ENCODE measurements around the gene ETFB.

ETFB gene

DNA sequence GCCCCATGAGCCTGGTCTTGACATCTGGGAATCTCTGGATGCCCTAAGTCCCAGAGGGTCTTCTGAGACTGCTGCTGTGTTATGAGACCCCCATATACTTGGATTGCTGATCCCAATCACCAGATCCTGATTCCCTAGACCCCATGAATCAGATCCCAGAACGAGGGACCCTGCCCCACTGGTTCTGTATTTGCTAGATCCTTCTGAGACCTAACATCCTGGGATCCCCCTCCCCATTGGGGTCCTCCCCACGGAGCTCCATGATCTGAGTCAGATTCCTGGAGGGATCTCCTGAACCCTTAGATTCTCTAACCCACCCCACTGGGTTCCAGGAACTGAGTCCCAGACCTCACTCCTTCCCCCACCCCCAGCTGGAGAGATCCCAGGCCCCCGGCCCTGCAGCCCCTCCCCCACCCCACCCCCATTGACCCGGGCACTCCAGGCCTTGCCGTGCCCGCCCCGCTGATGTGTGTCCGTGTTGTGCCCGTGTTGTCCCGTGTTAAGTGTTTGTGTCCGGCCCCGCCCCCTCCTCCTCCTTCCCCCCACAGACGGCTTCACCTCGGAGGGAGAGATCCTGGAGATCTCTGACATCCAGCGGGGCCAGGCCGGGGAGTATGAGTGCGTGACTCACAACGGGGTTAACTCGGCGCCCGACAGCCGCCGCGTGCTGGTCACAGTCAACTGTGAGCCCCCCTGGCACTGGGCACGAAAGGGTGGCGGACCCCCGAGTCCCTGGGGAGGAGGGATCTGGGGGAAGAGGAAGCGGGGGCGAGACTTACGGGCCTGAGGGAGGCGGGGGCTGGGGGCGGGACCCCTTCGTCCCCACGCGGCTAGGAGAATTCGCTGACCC lies 39.7 kb downstream of the ETFB start:
- H3K4me3 ChIP-seq (replicated peaks; ENCODE audit: low read depth, low read length) = no peak overlapping the region
- DNase-seq (ENCODE audit: extremely low read depth, low read depth) = no peak
- TF ChIP-seq, protein P1, sequence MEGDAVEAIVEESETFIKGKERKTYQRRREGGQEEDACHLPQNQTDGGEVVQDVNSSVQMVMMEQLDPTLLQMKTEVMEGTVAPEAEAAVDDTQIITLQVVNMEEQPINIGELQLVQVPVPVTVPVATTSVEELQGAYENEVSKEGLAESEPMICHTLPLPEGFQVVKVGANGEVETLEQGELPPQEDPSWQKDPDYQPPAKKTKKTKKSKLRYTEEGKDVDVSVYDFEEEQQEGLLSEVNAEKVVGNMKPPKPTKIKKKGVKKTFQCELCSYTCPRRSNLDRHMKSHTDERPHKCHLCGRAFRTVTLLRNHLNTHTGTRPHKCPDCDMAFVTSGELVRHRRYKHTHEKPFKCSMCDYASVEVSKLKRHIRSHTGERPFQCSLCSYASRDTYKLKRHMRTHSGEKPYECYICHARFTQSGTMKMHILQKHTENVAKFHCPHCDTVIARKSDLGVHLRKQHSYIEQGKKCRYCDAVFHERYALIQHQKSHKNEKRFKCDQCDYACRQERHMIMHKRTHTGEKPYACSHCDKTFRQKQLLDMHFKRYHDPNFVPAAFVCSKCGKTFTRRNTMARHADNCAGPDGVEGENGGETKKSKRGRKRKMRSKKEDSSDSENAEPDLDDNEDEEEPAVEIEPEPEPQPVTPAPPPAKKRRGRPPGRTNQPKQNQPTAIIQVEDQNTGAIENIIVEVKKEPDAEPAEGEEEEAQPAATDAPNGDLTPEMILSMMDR (IDR thresholded peaks at IDR 0.05; ENCODE audit: low read depth, low read length, missing control alignments) = no peak

DNA sequence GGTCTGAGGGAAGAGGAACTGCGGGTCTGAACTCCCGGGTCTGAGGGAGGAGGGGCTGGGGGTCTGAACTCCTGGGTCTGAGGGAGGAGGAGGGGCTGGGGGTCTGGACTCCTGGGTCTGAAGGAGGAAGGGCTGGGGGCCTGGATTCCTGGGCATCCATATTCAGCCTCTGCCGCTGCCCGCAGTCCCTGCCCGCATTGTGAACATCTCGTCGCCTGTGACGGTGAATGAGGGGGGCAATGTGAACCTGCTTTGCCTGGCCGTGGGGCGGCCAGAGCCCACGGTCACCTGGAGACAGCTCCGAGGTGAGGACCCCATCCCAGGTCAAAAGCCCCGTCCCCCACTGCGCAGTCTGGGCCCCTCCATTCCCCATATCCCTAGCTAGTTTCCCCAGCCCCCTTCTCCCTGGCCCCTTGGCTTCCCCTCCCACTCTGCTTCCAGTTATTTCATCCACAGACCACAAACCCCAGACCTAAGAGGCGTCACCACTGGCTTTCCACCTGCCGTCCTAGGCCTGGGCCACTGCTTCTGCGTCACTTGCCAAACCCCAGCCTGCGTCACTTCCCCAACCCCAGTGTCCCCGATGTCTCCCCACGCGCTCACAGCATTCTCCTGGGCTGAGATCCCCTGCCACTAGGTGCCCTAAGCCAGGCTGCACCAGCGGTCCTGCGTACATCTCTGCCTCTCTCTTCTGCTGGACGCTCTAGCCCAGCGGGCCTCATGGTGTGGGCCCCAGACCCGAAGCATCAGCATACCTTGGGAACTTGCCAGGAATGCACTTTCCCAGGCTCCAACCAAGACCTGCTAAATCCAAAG lies 40.8 kb downstream of the ETFB start:
- no peak overlapping the region for H3K4me3 ChIP-seq (replicated peaks; ENCODE audit: low read depth, low read length)
- no peak for DNase-seq (ENCODE audit: extremely low read depth, low read depth)
- TF ChIP-seq, protein P1 (IDR thresholded peaks at IDR 0.05; ENCODE audit: low read depth, low read length, missing control alignments) = no peak

DNA sequence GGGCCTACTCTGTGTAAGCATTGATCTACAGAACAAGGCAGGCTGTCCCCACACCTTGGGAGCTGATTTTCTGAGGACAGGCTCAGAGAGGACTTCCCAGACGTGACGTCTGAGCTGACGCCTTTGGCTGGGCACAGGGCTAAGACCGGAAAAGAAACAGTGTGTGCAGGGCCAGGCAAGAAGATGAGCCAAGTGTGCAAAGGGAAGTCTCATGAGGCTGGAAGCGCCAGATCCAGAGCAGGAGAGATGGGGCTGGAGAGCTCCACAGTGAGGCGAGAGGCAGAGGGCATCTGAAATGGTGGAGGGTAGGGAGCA lies 42.1 kb downstream of the ETFB start:
- no peak overlapping the region for H3K4me3 ChIP-seq (replicated peaks; ENCODE audit: low read depth, low read length)
- no peak for DNase-seq (ENCODE audit: extremely low read depth, low read depth)
- TF ChIP-seq, protein P1 (IDR thresholded peaks at IDR 0.05; ENCODE audit: low read depth, low read length, missing control alignments) = no peak

DNA sequence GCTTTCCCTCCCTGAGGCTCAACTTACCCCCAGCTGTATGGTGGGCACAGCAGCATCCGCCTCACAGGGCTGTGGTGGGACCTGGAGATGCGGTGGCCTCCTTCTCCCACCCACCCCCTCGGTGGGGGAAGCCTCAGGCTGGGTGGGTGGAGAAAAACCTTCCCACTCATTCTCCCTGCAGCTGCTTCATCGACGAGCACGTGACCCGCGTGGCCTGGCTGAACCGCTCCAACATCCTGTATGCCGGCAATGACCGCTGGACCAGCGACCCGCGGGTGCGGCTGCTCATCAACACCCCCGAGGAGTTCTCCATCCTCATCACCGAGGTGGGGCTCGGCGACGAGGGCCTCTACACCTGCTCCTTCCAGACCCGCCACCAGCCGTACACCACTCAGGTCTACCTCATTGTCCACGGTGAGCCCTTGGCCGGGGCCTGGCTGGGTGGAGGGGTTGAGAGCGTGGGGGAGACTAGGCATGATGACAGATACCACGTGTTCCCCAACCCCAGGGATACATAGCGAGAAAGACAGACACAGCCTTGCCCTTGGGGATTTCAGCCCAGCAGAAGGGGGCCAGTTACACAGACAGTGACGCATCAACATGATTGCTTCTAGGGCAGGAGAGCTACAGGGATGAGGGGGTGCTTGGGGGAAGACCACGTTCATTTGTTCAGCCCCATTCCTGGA lies 42.6 kb downstream of the ETFB start:
- no peak overlapping the region for H3K4me3 ChIP-seq (replicated peaks; ENCODE audit: low read depth, low read length)
- TF ChIP-seq, protein P1 (IDR thresholded peaks at IDR 0.05; ENCODE audit: low read depth, low read length, missing control alignments) = no peak
- DNase-seq (ENCODE audit: extremely low read depth, low read depth) = no peak

DNA sequence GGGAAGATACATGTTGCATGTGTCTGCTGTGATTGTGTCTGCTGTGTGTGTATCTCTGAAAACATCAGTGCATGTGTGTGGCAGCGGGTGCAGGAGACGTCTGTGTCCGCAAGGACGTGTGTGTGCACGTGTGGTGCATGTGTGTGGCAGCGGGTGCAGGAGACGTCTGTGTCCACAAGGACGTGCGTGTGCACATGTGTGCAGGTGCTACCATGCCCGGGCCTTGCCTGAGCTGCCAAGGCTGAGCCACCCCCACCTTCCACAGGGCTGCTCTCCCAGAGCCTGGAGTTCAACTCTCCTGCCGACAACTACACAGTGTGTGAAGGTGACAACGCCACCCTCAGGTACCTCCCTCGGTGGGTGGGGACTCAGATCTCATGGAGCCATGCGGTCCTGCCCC lies 44.4 kb downstream of the ETFB start:
- H3K4me3 ChIP-seq (replicated peaks; ENCODE audit: low read depth, low read length) = no peak overlapping the region
- no peak for DNase-seq (ENCODE audit: extremely low read depth, low read depth)
- TF ChIP-seq, protein P1 (IDR thresholded peaks at IDR 0.05; ENCODE audit: low read depth, low read length, missing control alignments) = no peak

DNA sequence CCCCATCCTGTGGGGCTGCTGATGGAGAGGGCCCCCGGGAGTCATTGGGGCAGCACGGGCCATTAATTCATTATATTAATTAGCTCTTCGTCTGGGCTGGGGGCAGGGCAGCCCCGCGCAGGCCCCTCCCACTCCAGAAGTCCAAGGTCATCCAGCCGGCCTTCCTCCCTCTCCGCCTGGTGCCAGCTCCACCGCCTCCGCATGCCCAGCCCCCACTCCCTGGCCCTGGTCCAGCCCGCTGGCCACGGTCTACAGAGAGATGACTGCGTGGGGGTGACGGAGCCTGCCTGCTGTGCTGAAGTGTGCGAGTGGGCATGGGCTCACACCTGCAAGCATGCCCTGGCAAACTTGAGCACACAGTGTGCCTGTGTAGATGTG lies 45.9 kb downstream of the ETFB start:
- no peak overlapping the region for H3K4me3 ChIP-seq (replicated peaks; ENCODE audit: low read depth, low read length)
- TF ChIP-seq, protein P1 (IDR thresholded peaks at IDR 0.05; ENCODE audit: low read depth, low read length, missing control alignments) = no peak
- no peak for DNase-seq (ENCODE audit: extremely low read depth, low read depth)
